H9 (cell line): ENCODE results near the gene HLA-DRA. TPM values are rescaled to one million over a fixed set of nuclear protein-coding genes. Genes with fewer than 3 reads are reported as not detected.

ENCODE experiments used
- DNase-seq: peaks from one replicate; pipeline ENCODE4 v3.0.0-alpha.2; 2017
- H2AFZ ChIP-seq: one replicate; pipeline ENCODE4 v1.6.1; 2013; ENCODE audit warnings: mild to moderate bottlenecking, low read length, control low read depth, moderate library complexity
- H2AK5ac ChIP-seq: 2 replicates; pipeline ENCODE4 v1.6.1; 2013; ENCODE audit warnings: low read length, control low read depth, mixed read lengths; ENCODE audit not compliant: insufficient read length
- H2BK120ac ChIP-seq: one replicate; pipeline ENCODE4 v1.6.1; 2013; ENCODE audit warnings: low read depth, mild to moderate bottlenecking, low read length, control low read depth, inconsistent platforms; ENCODE audit not compliant: poor library complexity, severe bottlenecking
- H2BK12ac ChIP-seq: 2 replicates; pipeline ENCODE4 v1.6.1; 2013; ENCODE audit warnings: low read length, control low read depth, mixed read lengths, low read depth; ENCODE audit not compliant: insufficient read length
- H2BK15ac ChIP-seq: 2 replicates; pipeline ENCODE4 v1.6.1; 2013; ENCODE audit warnings: low read depth, low read length, control low read depth
- H2BK20ac ChIP-seq: one replicate; pipeline ENCODE4 v1.6.1; 2013; ENCODE audit warnings: low read depth, mild to moderate bottlenecking, low read length, control low read depth, inconsistent platforms; ENCODE audit not compliant: poor library complexity, severe bottlenecking
- H2BK5ac ChIP-seq: 2 replicates; pipeline ENCODE4 v1.6.1; 2013; ENCODE audit warnings: low read length, control low read depth, mixed read lengths; ENCODE audit not compliant: insufficient read length
- H3K14ac ChIP-seq: 2 replicates; pipeline ENCODE4 v1.6.1; 2013; ENCODE audit warnings: low read length, control low read depth; ENCODE audit not compliant: insufficient read depth
- H3K18ac ChIP-seq: 2 replicates; pipeline ENCODE4 v1.6.1; 2013; ENCODE audit warnings: low read depth, mild to moderate bottlenecking, mixed read lengths, low read length, control low read depth; ENCODE audit not compliant: insufficient read length
- H3K23ac ChIP-seq: 2 replicates; pipeline ENCODE4 v1.6.1; 2013; ENCODE audit warnings: low read length, control low read depth, mixed read lengths, low read depth; ENCODE audit not compliant: insufficient read length
- H3K23me2 ChIP-seq: 2 replicates; pipeline ENCODE4 v1.6.1; 2013; ENCODE audit warnings: low read depth, mild to moderate bottlenecking, mixed read lengths, low read length, control low read depth; ENCODE audit not compliant: insufficient read length, poor library complexity, severe bottlenecking
- H3K27ac ChIP-seq: 2 replicates; pipeline ENCODE4 v1.5.1; 2013; ENCODE audit warnings: low read length, control low read depth, mixed read lengths, low read depth; ENCODE audit not compliant: insufficient read length
- H3K27me3 ChIP-seq: 2 replicates; pipeline ENCODE4 v1.6.1; 2013; ENCODE audit warnings: low read length, control low read depth, inconsistent platforms; ENCODE audit not compliant: insufficient read depth
- H3K4ac ChIP-seq: 2 replicates; pipeline ENCODE4 v1.6.1; 2013; ENCODE audit warnings: low read depth, mild to moderate bottlenecking, control low read depth, inconsistent platforms, low read length, moderate library complexity
- H3K4me1 ChIP-seq: 2 replicates; pipeline ENCODE4 v1.6.1; 2013; ENCODE audit warnings: low read length, control low read depth, inconsistent platforms; ENCODE audit not compliant: insufficient read depth
- H3K4me2 ChIP-seq: 2 replicates; pipeline ENCODE4 v1.6.1; 2013; ENCODE audit warnings: low read length, control low read depth, mixed read lengths; ENCODE audit not compliant: insufficient read length, insufficient read depth
- H3K56ac ChIP-seq: 2 replicates; pipeline ENCODE4 v1.6.1; 2013; ENCODE audit warnings: low read depth, mild to moderate bottlenecking, mixed read lengths, low read length, control low read depth; ENCODE audit not compliant: insufficient read length
- H3K79me1 ChIP-seq: 2 replicates; pipeline ENCODE4 v1.6.1; 2013; ENCODE audit warnings: low read depth, mild to moderate bottlenecking, moderate library complexity, low read length, control low read depth, inconsistent platforms; ENCODE audit not compliant: insufficient read depth, poor library complexity, severe bottlenecking
- H3K79me2 ChIP-seq: 2 replicates; pipeline ENCODE4 v1.6.1; 2013; ENCODE audit warnings: low read length, control low read depth, inconsistent platforms; ENCODE audit not compliant: insufficient read depth
- H3K9ac ChIP-seq: 2 replicates; pipeline ENCODE4 v1.6.1; 2013; ENCODE audit warnings: low read length, control low read depth, mixed read lengths; ENCODE audit not compliant: insufficient read length; ENCODE audit errors: extremely low read depth
- H3K9me3 ChIP-seq: one replicate; pipeline ENCODE4 v1.6.1; 2013; ENCODE audit warnings: low read depth, low read length, inconsistent platforms; ENCODE audit not compliant: control insufficient read depth
- H3T11ph ChIP-seq: one replicate; pipeline ENCODE4 v1.6.1; 2013; ENCODE audit warnings: mild to moderate bottlenecking, low read length, control low read depth, inconsistent platforms
- H4K20me1 ChIP-seq: one replicate; pipeline ENCODE4 v1.6.1; 2013; ENCODE audit not compliant: control insufficient read depth, insufficient read length, insufficient read depth
- H4K5ac ChIP-seq: 2 replicates; pipeline ENCODE4 v1.6.1; 2013; ENCODE audit warnings: low read depth, mild to moderate bottlenecking, mixed read lengths, low read length, control low read depth; ENCODE audit not compliant: insufficient read length
- H4K8ac ChIP-seq: replicated peaks from 2 replicates; pipeline ENCODE4 v1.6.1; 2013; ENCODE audit warnings: low read length, control low read depth, mixed read lengths, low read depth; ENCODE audit not compliant: insufficient read length
- H4K91ac ChIP-seq: 2 replicates; pipeline ENCODE4 v1.6.1; 2013; ENCODE audit warnings: low read depth, mild to moderate bottlenecking, moderate library complexity, mixed read lengths, low read length, control low read depth; ENCODE audit not compliant: insufficient read length
- H3K27ac Mint-ChIP-seq, 3 experiments: 2 replicates in 2 of 3; 3 replicates in 1 of 3; pipeline ENCODE4 v1.8.0; 2020 to 2021; ENCODE audit warnings: mixed read lengths in 3 of 3, mild to moderate bottlenecking in 1 of 3, moderate library complexity in 1 of 3
- H3K27me3 Mint-ChIP-seq: 2 replicates; pipeline ENCODE4 v1.8.0; 2021; ENCODE audit warnings: low read depth, mild to moderate bottlenecking, moderate library complexity, mixed read lengths
- H3K36me3 Mint-ChIP-seq, 3 experiments: 2 replicates in 2 of 3; 3 replicates in 1 of 3; pipeline ENCODE4 v1.8.0; 2020 to 2021; ENCODE audit warnings: low read depth in 3 of 3, mixed read lengths in 3 of 3; ENCODE audit not compliant: insufficient read depth in 1 of 3
- H3K4me1 Mint-ChIP-seq, 2 experiments: 2 replicates each; pipeline ENCODE4 v1.8.0; 2020; ENCODE audit warnings: mixed read lengths in 2 of 2
- H3K4me3 Mint-ChIP-seq, 2 experiments: 2 replicates in 1 of 2; 3 replicates in 1 of 2; pipeline ENCODE4 v1.8.0; 2020 to 2021; ENCODE audit warnings: mild to moderate bottlenecking in 2 of 2, mixed read lengths in 2 of 2, moderate library complexity in 1 of 2
- H3K9me3 Mint-ChIP-seq, 2 experiments: 2 replicates in 1 of 2; 3 replicates in 1 of 2; pipeline ENCODE4 v1.8.0; 2020; ENCODE audit warnings: mild to moderate bottlenecking in 2 of 2, mixed read lengths in 2 of 2, moderate library complexity in 1 of 2
- CTCF ChIP-seq: fragments of 200-600 bp; sonication (generic); conservative IDR thresholded peaks from 3 replicates; pipeline ENCODE4 v1.8.0; 2021; ENCODE audit warnings: antibody characterized with exemption, mild to moderate bottlenecking
- WGBS: extraction: QIAGEN DNeasy Blood & Tissue Kit; methylation state at CpG from one replicate; pipeline ENCODE4 v1.1.7; 2013; ENCODE audit warnings: missing lambda C conversion rate, low lambda C conversion rate, mixed read lengths; ENCODE audit not compliant: insufficient read length; ENCODE audit errors: extremely low coverage; 5-methylcytosine and 5-hydroxymethylcytosine counted together
- total RNA-seq: library from RNA; stranded (reverse); gene quantifications from 2 replicates; pipeline ENCODE4 v1.2.1, GENCODE V29; 2021

Gene HLA-DRA
- total RNA-seq, 1 experiment from 2014 or later, result 3.1 TPM

GRCh38 chr6:32397252-32397920 is 42.3 kb upstream of the HLA-DRA start:
- Histone ChIP-seq H4K5ac (no peak overlapping the region), H3K23ac (no peak overlapping the region), H3K9ac (no peak overlapping the region), H3K4ac (no peak overlapping the region), H3K27me3 (no peaks in the 10 kb centered on the region), H4K8ac (no peak overlapping the region), H4K91ac (no peak overlapping the region), H3K79me2 (no peaks in the 10 kb centered on the region), H2AK5ac (no peak overlapping the region), H2BK5ac (no peak overlapping the region), H3K14ac (no peak overlapping the region), H3K4me1 (no peaks in the 10 kb centered on the region; the same call in 1 of the 2 replicates), H2BK20ac (no peak overlapping the region), H2AFZ (no peak overlapping the region), H3K4me2 (no peak overlapping the region), H2BK120ac (no peak overlapping the region), H3K56ac (no peak overlapping the region), H4K20me1 (no peaks in the 10 kb centered on the region), H3T11ph (no peak overlapping the region), H2BK15ac (no peak overlapping the region), H2BK12ac (no peak overlapping the region), H3K27ac (no peak overlapping the region), H3K9me3 (no peaks in the 10 kb centered on the region), H3K79me1 (no peaks in the 10 kb centered on the region), H3K23me2 (no peaks in the 10 kb centered on the region), H3K18ac (no peak overlapping the region)
- no peak for DNase-seq
- no peak for TF ChIP-seq CTCF
- H3K4me1 Mint-ChIP-seq, result no peaks in the 10 kb centered on the region
- no peaks in the 10 kb centered on the region; the same call in none of the 2 replicates for H3K27me3 Mint-ChIP-seq
- no CpG with 5 or more reads among the region's 7 CpGs for WGBS
- H3K4me3 Mint-ChIP-seq, result no peak overlapping the region
- H3K36me3 Mint-ChIP-seq, result no peaks in the 10 kb centered on the region; a peak in 4 of 7 replicates
- no peak overlapping the region for H3K27ac Mint-ChIP-seq
- H3K9me3 Mint-ChIP-seq, result peaks cover 0 to 3% of the 10 kb centered on the region in 2 experiments; a peak in 3 of 5 replicates
